Fibroblast of lung (primary cell): ENCODE results near the gene VSTM2B. TPM values are rescaled to one million over a fixed set of nuclear protein-coding genes. Genes with fewer than 3 reads are reported as not detected.

Source experiments
- DNase-seq, 2 donors: peaks; one replicate each; pipeline versions ENCODE4 v3.0.0 to v3.0.0-alpha.2; 2010; ENCODE audit warnings: low read depth in 2 of 2
- H2AFZ ChIP-seq: 2 replicates; pipeline ENCODE4 v1.5.1; 2012; ENCODE audit warnings: low read length, control low read depth, inconsistent platforms
- H3K27ac ChIP-seq: 2 replicates; pipeline ENCODE4 v1.5.1; 2011; ENCODE audit warnings: low read length, control low read depth; ENCODE audit not compliant: insufficient read depth
- H3K27me3 ChIP-seq: 2 replicates; pipeline ENCODE4 v1.5.1; 2011; ENCODE audit warnings: mild to moderate bottlenecking, low read length; ENCODE audit not compliant: control insufficient read depth, insufficient read depth
- H3K36me3 ChIP-seq: 2 replicates; pipeline ENCODE4 v1.5.1; 2011; ENCODE audit warnings: low read length; ENCODE audit not compliant: control insufficient read depth, insufficient read depth
- H3K4me1 ChIP-seq: 2 replicates; pipeline ENCODE4 v1.5.1; 2011; ENCODE audit warnings: low read length; ENCODE audit not compliant: control insufficient read depth, insufficient read depth; ENCODE audit errors: extremely low read depth
- H3K4me2 ChIP-seq: 2 replicates; pipeline ENCODE4 v1.5.1; 2011; ENCODE audit warnings: low read length, control low read depth; ENCODE audit not compliant: insufficient read depth; ENCODE audit errors: extremely low read depth
- H3K4me3 ChIP-seq, 4 experiments: fragments of 200-600 bp in 1 of 4; sonication (generic) in 1 of 4; replicated peaks in 1 of 4; 2 replicates each; pipeline ENCODE4 v1.5.1; 2011 to 2016; ENCODE audit warnings: low read length in 4 of 4, low read depth in 3 of 4, mild to moderate bottlenecking in 3 of 4, control low read depth in 2 of 4, inconsistent platforms in 1 of 4, mixed read lengths in 1 of 4; ENCODE audit not compliant: insufficient read depth in 1 of 4; ENCODE audit errors: control extremely low read depth in 1 of 4
- H3K79me2 ChIP-seq: 2 replicates; pipeline ENCODE4 v1.5.1; 2012; ENCODE audit warnings: mild to moderate bottlenecking, low read length, inconsistent platforms; ENCODE audit not compliant: control insufficient read depth, insufficient read depth
- H3K9ac ChIP-seq: 2 replicates; pipeline ENCODE4 v1.5.1; 2011; ENCODE audit warnings: mild to moderate bottlenecking, low read length, control low read depth; ENCODE audit not compliant: insufficient read depth
- H3K9me3 ChIP-seq: 2 replicates; pipeline ENCODE4 v1.5.1; 2012; ENCODE audit warnings: low read depth, low read length; ENCODE audit not compliant: control insufficient read depth, insufficient read depth
- H4K20me1 ChIP-seq: 2 replicates; pipeline ENCODE4 v1.5.1; 2011; ENCODE audit warnings: low read length; ENCODE audit not compliant: control insufficient read depth, insufficient read depth; ENCODE audit errors: extremely low read depth
- CTCF ChIP-seq, 2 donors: IDR thresholded peaks in 1 of 2; conservative IDR thresholded peaks in 1 of 2; 1 replicate in 1 of 2; 2 replicates in 1 of 2; pipeline ENCODE4 v1.5.1; 2011 to 2012; ENCODE audit warnings: low read length in 2 of 2, control low read depth in 1 of 2, inconsistent platforms in 1 of 2, low read depth in 1 of 2, mild to moderate bottlenecking in 1 of 2
- EZH2 ChIP-seq: IDR thresholded peaks from 2 replicates; pipeline ENCODE4 v1.5.1; 2012; ENCODE audit warnings: low read length, control low read depth, mild to moderate bottlenecking; ENCODE audit errors: missing control alignments
- polyA plus RNA-seq, 2 donors: library from polyadenylated mRNA; depleted of rRNA in 1 of 2; stranded (reverse) in 1 of 2; unstranded in 1 of 2; fragments of >200 nt; gene quantifications; 2 replicates each; pipeline ENCODE4 v1.2.1, GENCODE V29; 2011 to 2012; ENCODE audit warnings: missing spikeins in 1 of 2
- total RNA-seq: library from RNA; depleted of rRNA; stranded (reverse); fragments of >200 nt; gene quantifications from 2 replicates; pipeline ENCODE4 v1.2.1, GENCODE V29; 2014

VSTM2B gene
- total and polyA plus RNA-seq, 2 donors (not counting 1 experiment from before 2014, with no cell fraction given), result not detected

DNA sequence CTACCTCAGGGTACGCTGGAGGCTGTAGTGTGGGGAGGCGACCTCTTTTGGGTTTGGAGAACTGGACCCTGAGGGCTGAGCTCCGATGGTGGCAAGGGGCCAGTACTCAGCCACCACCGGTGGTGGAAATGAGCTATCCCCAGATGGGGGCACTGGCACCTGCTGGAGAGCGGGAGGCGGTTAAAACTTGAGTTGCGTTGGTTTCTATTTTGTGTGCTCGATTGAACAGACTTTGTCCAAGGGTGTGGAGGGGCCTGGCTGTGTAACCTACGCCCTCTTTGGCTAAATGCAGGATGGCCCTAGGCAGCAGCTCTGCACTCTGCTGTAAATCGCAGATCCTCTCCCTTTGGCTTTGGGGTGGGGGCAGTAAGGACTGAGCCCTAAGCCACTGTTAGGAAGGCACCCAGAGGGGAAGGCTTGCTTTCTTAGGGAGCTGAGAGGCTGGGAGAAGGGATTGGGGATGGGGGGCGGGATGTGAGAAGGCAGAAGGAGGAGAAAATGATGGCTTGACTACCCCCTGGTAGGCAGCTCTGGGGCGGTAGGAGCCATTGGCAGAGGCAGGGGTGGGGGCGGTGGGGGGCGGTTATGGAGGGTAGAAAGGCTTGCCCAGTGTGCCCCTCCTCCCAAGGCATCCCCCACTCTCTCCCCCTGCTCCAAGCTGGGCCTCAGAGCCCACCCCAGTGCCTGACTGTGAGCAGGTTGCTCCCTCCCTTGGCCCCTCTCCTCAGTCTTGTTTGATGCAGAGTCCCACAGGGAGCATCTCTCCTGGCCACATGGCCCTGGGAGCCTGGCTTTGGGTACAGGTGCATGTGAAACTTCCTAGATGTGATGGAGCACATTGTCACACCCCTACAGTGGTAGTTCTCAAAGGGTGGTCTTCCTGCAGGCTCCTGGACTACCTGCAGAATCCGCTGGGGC is 5.0 kb downstream of the VSTM2B start:
- peaks cover 36% of the 10 kb centered on the region for H3K27me3 ChIP-seq
- H3K4me1 ChIP-seq, result no peaks in the 10 kb centered on the region
- H3K27ac ChIP-seq, result no peak overlapping the region
- H3K9me3 ChIP-seq, result no peaks in the 10 kb centered on the region
- no peak overlapping the region for H3K4me3 ChIP-seq
- no peak for TF ChIP-seq CTCF (conservative IDR thresholded peaks at IDR 0.05 in 1 of 2, IDR thresholded peaks at IDR 0.05 in 1 of 2; ENCODE audit: low read depth in 1 of 2, low read length in 2 of 2)
- TF ChIP-seq EZH2, result no peak
- DNase-seq, result no peak
- no peak overlapping the region for H2AFZ ChIP-seq
- H3K79me2 ChIP-seq, result no peaks in the 10 kb centered on the region
- H3K36me3 ChIP-seq, result no peaks in the 10 kb centered on the region
- H3K9ac ChIP-seq, result no peak overlapping the region
- no peaks in the 10 kb centered on the region for H4K20me1 ChIP-seq
- H3K4me2 ChIP-seq, result no peak overlapping the region

- H3K4me1 ChIP-seq, result no peaks in the 10 kb centered on the region
- H3K79me2 ChIP-seq, result no peaks in the 10 kb centered on the region
- no peaks in the 10 kb centered on the region for H3K36me3 ChIP-seq
- no peak overlapping the region for H3K9ac ChIP-seq
- H3K27ac ChIP-seq, result no peak overlapping the region
- DNase-seq, result no peak
- no peaks in the 10 kb centered on the region for H3K9me3 ChIP-seq
- H3K4me3 ChIP-seq, result no peak overlapping the region
- H4K20me1 ChIP-seq, result no peaks in the 10 kb centered on the region
- peaks cover 34% of the 10 kb centered on the region for H3K27me3 ChIP-seq
- TF ChIP-seq CTCF (conservative IDR thresholded peaks at IDR 0.05 in 1 of 2, IDR thresholded peaks at IDR 0.05 in 1 of 2; ENCODE audit: low read depth in 1 of 2, low read length in 2 of 2) (no peak), EZH2 (no peak)
- no peak overlapping the region for H2AFZ ChIP-seq
- H3K4me2 ChIP-seq, result no peak overlapping the region
Observed at GRCh38 chr19:29531458-29532025, 5.7 kb downstream of the VSTM2B start.

- no peak overlapping the region for H3K4me3 ChIP-seq
- H4K20me1 ChIP-seq, result no peaks in the 10 kb centered on the region
- H3K36me3 ChIP-seq, result no peaks in the 10 kb centered on the region
- no peak for DNase-seq
- no peaks in the 10 kb centered on the region for H3K4me1 ChIP-seq
- H3K4me2 ChIP-seq, result no peak overlapping the region
- H3K27ac ChIP-seq, result no peak overlapping the region
- H3K79me2 ChIP-seq, result no peaks in the 10 kb centered on the region
- H3K27me3 ChIP-seq, result peaks cover 30% of the 10 kb centered on the region
- H2AFZ ChIP-seq, result no peak overlapping the region
- no peaks in the 10 kb centered on the region for H3K9me3 ChIP-seq
- TF ChIP-seq CTCF (conservative IDR thresholded peaks at IDR 0.05 in 1 of 2, IDR thresholded peaks at IDR 0.05 in 1 of 2; ENCODE audit: low read depth in 1 of 2, low read length in 2 of 2), result no peak
- TF ChIP-seq EZH2, result no peak
- H3K9ac ChIP-seq, result no peak overlapping the region
Observed at GRCh38 chr19:29532097-29532496, 6.3 kb downstream of the VSTM2B start.
